ENCODE data around the gene MPDU1. TPM values are rescaled to one million over a fixed set of nuclear protein-coding genes. Genes with fewer than 3 reads are reported as not detected.
A peak's percentile ranks its signal among the peaks of the same experiment; 100 is the strongest.

MPDU1 gene
- total and polyA plus RNA-seq, 4 experiments from 2014 or later = 23.8 to 50.1 (median 33.3) TPM

DNA sequence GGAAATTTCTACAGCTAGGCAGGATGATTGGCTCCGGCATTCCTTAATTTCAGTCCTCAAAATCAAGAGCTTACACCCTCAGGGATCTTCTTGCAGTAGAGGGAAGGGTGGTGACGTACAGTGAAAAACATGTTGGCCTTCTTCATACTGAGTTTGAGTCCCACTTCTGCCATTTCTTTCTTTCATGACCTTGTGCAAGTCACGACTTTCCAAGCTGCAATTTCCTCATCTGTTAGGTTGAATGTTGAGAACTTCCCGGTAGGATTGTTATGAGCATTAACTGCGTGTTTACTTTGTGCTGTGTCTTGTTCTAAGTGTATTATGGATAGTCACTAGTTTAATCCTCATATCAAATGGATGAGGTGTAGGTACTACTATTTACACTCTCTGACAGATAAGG is 14.1 kb upstream of the MPDU1 start:
- Mint-ChIP-seq H3K27me3 (no peaks in the 10 kb centered on the region), H3K27ac (peak overlapping the region in 1 of 7 donors; percentile 46), H3K4me1 (peaks cover 15 to 32% (median 19%) of the 10 kb centered on the region in 4 donors), H3K9me3 (peaks cover 0 to 10% (median 0%) of the 10 kb centered on the region in 8 donors), H3K4me3 (no peak overlapping the region), H3K36me3 (peaks cover 42 to 74% of the 10 kb centered on the region in 2 donors)
- no peaks in the 10 kb centered on the region for H3K9me3 ChIP-seq (ENCODE audit: control insufficient read depth in 1 of 2, low read length in 2 of 2)
- H3K4me3 ChIP-seq (ENCODE audit: low read length in 2 of 2) = no peak overlapping the region
- H3K27me3 ChIP-seq (ENCODE audit: insufficient read depth, low read length) = no peaks in the 10 kb centered on the region
- peaks cover 42% of the 10 kb centered on the region for H3K36me3 ChIP-seq (ENCODE audit: insufficient read depth, low read length)
- H3K27ac ChIP-seq (ENCODE audit: low read depth, low read length) = no peak overlapping the region
- POLR2A ChIA-PET (ENCODE audit: partially characterized antibody) = interaction anchor here (6.7 to 8.6 kb wide), 3 partner anchors 17 to 118 kb away, joined by 48 to 220 read pairs (median 97); partner anchors contain the start of genes MPDU1, POLR2A, SOX15 and TP53
- intact Hi-C loops (cut with micrococcal nuclease) = no loop called here
- CTCF ChIA-PET (ENCODE audit: partially characterized antibody) = interaction anchor here (4.2 kb wide), 1 partner anchor 9 kb away, joined by 30 read pairs; the partner anchor contains the start of gene SENP3
- H3K4me1 ChIP-seq (ENCODE audit: insufficient read depth, low read length) = peaks cover 13% of the 10 kb centered on the region
- DNase-seq = no peak

DNA sequence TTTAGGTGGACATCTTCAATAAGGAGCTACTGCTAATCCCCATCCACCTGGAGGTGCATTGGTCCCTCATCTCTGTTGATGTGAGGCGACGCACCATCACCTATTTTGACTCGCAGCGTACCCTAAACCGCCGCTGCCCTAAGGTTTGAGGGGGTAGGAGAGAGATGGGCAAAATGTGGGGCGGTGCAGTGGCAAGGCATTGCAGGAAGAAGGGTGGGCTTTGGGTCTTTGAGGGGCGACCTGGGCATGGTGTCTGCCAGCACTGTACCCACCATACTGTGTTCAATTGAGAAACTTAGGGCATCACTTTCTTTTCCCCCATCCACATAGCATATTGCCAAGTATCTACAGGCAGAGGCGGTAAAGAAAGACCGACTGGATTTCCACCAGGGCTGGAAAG is 13.3 kb upstream of the MPDU1 start:
- ChIA-PET POLR2A (ENCODE audit: partially characterized antibody) (interaction anchor here (6.6 to 8.6 kb wide), 4 partner anchors 7 to 117 kb away, joined by 48 to 220 read pairs (median 84); partner anchors contain the start of genes MPDU1, POLR2A, SENP3 and SOX15), CTCF (ENCODE audit: partially characterized antibody) (interaction anchor here (2.7 to 4.2 kb wide), 2 partner anchors 10 to 15 kb away, joined by 8 to 30 read pairs; partner anchors contain the start of gene SENP3)
- H3K4me1 ChIP-seq (ENCODE audit: insufficient read depth, low read length) = peaks cover 21% of the 10 kb centered on the region
- Mint-ChIP-seq H3K4me3 (peak overlapping the region in 1 of 8 donors; percentile 52), H3K27ac (peak overlapping the region in 4 of 7 donors; percentile 15 to 87 (median 62)), H3K9me3 (peaks cover 0 to 10% (median 0%) of the 10 kb centered on the region in 8 donors), H3K4me1 (peaks cover 21 to 40% (median 26%) of the 10 kb centered on the region in 4 donors), H3K27me3 (no peaks in the 10 kb centered on the region), H3K36me3 (peaks cover 47 to 75% of the 10 kb centered on the region in 2 donors)
- no peak overlapping the region for H3K4me3 ChIP-seq (ENCODE audit: low read length in 2 of 2)
- no peaks in the 10 kb centered on the region for H3K27me3 ChIP-seq (ENCODE audit: insufficient read depth, low read length)
- H3K27ac ChIP-seq (ENCODE audit: low read depth, low read length) = no peak overlapping the region
- H3K9me3 ChIP-seq (ENCODE audit: control insufficient read depth in 1 of 2, low read length in 2 of 2) = no peaks in the 10 kb centered on the region
- intact Hi-C loops (cut with micrococcal nuclease) = loop anchor here (5.0 kb wide), 3 partner anchors 287 to 523 kb away; partner anchors contain the start of genes CTDNEP1, CYB5D1, ELP5 and NAA38
- H3K36me3 ChIP-seq (ENCODE audit: insufficient read depth, low read length) = peaks cover 42% of the 10 kb centered on the region
- no peak for DNase-seq

DNA sequence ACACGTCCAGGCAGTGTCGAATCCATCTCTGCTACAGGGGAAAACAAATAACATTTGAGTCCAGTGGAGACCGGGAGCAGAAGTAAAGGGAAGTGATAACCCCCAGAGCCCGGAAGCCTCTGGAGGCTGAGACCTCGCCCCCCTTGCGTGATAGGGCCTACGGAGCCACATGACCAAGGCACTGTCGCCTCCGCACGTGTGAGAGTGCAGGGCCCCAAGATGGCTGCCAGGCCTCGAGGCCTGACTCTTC is 11.4 kb upstream of the MPDU1 start:
- Mint-ChIP-seq H3K4me3 (peak overlapping the region; percentile 94 to 100 (median 98)), H3K4me1 (peaks cover 28 to 59% (median 39%) of the 10 kb centered on the region in 4 donors), H3K9me3 (peaks cover 0 to 15% (median 0%) of the 10 kb centered on the region in 8 donors), H3K27me3 (no peaks in the 10 kb centered on the region), H3K36me3 (peaks cover 61 to 79% of the 10 kb centered on the region in 2 donors), H3K27ac (peak overlapping the region; percentile 98 to 100 (median 99))
- no peak for DNase-seq
- CTCF ChIA-PET (ENCODE audit: partially characterized antibody) = interaction anchor here (1.5 to 4.2 kb wide), 3 partner anchors 11 to 43 kb away, joined by 4 to 30 read pairs (median 8); partner anchors contain the start of genes FXR2 and SENP3
- Histone ChIP-seq H3K27me3 (ENCODE audit: insufficient read depth, low read length) (no peaks in the 10 kb centered on the region), H3K4me1 (ENCODE audit: insufficient read depth, low read length) (peaks cover 40% of the 10 kb centered on the region), H3K9me3 (ENCODE audit: control insufficient read depth in 1 of 2, low read length in 2 of 2) (no peaks in the 10 kb centered on the region), H3K36me3 (ENCODE audit: insufficient read depth, low read length) (peaks cover 50% of the 10 kb centered on the region), H3K4me3 (ENCODE audit: low read length in 2 of 2) (peak overlapping the region; percentile 66 to 89), H3K27ac (ENCODE audit: low read depth, low read length) (peak overlapping the region; percentile 87)
- POLR2A ChIA-PET (ENCODE audit: partially characterized antibody) = interaction anchor here (1.0 to 8.6 kb wide), 14 partner anchors 8 to 333 kb away, joined by 3 to 220 read pairs (median 8); partner anchors contain the start of genes CD68, FXR2, MPDU1 and PHF23
- intact Hi-C loops (cut with micrococcal nuclease) = loop anchor here (1.0 to 5.0 kb wide), 14 partner anchors 11 to 525 kb away; partner anchors contain the start of genes CTDNEP1, CYB5D1, EIF5A and ELP5

DNA sequence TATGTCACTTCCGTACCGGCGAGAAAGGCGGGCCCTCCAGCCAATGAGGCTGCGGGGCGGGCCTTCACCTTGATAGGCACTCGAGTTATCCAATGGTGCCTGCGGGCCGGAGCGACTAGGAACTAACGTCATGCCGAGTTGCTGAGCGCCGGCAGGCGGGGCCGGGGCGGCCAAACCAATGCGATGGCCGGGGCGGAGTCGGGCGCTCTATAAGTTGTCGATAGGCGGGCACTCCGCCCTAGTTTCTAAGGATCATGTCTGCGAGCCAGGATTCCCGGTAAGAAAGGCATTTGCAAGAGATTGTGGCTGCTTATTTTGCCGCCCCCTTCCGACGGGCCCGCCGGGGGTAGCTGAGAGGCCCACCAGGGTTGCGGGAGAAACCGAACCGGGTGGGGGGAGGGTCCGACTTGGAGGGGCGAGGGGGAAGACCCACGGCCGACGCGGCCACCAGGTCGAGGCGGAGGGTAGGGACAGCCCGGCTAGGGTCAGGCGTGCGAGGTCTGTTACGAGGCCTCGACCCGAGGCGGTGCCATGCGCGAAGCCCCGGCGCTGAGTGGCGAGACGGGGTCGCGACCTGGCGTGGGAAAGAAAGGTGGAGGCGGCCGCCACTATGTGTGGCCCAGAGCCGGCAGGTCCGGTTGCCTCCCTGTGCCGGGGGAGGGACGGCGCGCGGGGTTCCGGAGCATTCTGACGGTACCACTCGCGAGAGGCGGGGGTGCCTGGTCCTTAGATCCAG is 10.9 kb upstream of the MPDU1 start:
- Histone ChIP-seq H3K27me3 (ENCODE audit: insufficient read depth, low read length) (no peaks in the 10 kb centered on the region), H3K9me3 (ENCODE audit: control insufficient read depth in 1 of 2, low read length in 2 of 2) (no peaks in the 10 kb centered on the region), H3K4me1 (ENCODE audit: insufficient read depth, low read length) (peaks cover 44% of the 10 kb centered on the region), H3K36me3 (ENCODE audit: insufficient read depth, low read length) (peaks cover 51% of the 10 kb centered on the region), H3K27ac (ENCODE audit: low read depth, low read length) (peak overlapping the region; percentile 97), H3K4me3 (ENCODE audit: low read length in 2 of 2) (peak overlapping the region; percentile 57 to 93)
- peak; percentile 100 for DNase-seq
- Mint-ChIP-seq H3K4me1 (peaks cover 25 to 62% (median 41%) of the 10 kb centered on the region in 4 donors), H3K9me3 (peaks cover 0 to 15% (median 0%) of the 10 kb centered on the region in 8 donors), H3K36me3 (peaks cover 61 to 79% of the 10 kb centered on the region in 2 donors), H3K27ac (peak overlapping the region; percentile 98 to 100 (median 99)), H3K27me3 (no peaks in the 10 kb centered on the region), H3K4me3 (peak overlapping the region; percentile 94 to 100 (median 98))
- POLR2A ChIA-PET (ENCODE audit: partially characterized antibody) = interaction anchor here (1.0 to 8.6 kb wide), 21 partner anchors 7 to 335 kb away, joined by 3 to 220 read pairs (median 6); partner anchors contain the start of genes CD68, FXR2, GABARAP and MPDU1
- CTCF ChIA-PET (ENCODE audit: partially characterized antibody) = interaction anchor here (1.0 to 4.2 kb wide), 6 partner anchors 11 to 136 kb away, joined by 3 to 30 read pairs (median 6); partner anchors contain the start of genes FXR2, MPDU1, SENP3 and TP53
- intact Hi-C loops (cut with micrococcal nuclease) = loop anchor here (1.0 to 5.0 kb wide), 14 partner anchors 11 to 525 kb away; partner anchors contain the start of genes CTDNEP1, CYB5D1, EIF5A and ELP5

DNA sequence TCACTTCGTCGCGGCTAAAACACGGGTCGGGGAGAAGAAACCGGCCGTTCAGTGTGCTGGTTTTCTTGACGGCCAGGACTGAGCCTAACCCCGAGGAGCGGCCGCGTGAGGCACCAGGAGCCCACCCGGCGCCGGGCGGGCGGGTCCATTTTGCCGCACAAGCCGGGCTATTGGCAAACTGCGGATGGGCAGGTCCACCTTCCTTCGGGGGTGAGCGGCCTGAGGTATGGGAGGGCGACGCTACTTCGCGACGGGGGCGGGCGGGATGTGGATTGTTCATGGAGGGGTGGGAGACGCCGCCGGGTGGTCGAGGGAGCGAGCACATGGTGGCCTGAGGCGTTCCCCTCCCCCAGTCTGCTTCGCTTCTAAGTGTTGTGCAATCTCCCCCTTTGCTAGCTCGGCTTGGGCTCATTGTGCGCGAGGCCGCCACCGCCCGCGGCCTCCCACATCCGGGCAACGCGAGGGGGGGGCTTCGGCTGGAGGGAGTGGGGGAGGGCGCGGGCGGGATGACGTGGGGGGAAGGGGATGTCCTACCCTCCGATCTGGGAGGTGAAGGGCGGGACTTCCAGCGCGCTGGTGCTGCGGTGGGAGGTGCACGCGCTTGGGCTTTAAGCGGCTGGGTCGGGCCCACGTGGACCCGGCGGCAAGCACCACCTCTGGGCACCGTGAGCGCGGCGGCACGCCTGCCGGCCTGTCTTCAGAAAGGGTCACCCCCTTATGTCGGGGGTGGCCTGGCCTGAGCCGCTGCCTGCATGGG is 10.2 kb upstream of the MPDU1 start:
- Mint-ChIP-seq H3K4me1 (peaks cover 29 to 70% (median 47%) of the 10 kb centered on the region in 4 donors), H3K27ac (peak overlapping the region; percentile 98 to 100 (median 99)), H3K4me3 (peak overlapping the region; percentile 94 to 100 (median 98)), H3K36me3 (peaks cover 67 to 86% of the 10 kb centered on the region in 2 donors), H3K27me3 (no peaks in the 10 kb centered on the region), H3K9me3 (peaks cover 0 to 15% (median 0%) of the 10 kb centered on the region in 8 donors)
- ChIA-PET CTCF (ENCODE audit: partially characterized antibody) (interaction anchor here (1.0 to 4.2 kb wide), 8 partner anchors 11 to 137 kb away, joined by 3 to 30 read pairs (median 8); partner anchors contain the start of genes FXR2, MPDU1, SENP3 and SOX15), POLR2A (ENCODE audit: partially characterized antibody) (interaction anchor here (0.6 to 8.6 kb wide), 23 partner anchors 7 to 336 kb away, joined by 3 to 220 read pairs (median 6); partner anchors contain the start of genes CD68, FXR2, GABARAP and MPDU1)
- peak; percentile 90 to 94 (median 92) for DNase-seq
- Histone ChIP-seq H3K9me3 (ENCODE audit: control insufficient read depth in 1 of 2, low read length in 2 of 2) (no peaks in the 10 kb centered on the region), H3K4me3 (ENCODE audit: low read length in 2 of 2) (peak overlapping the region; percentile 57 to 93), H3K27me3 (ENCODE audit: insufficient read depth, low read length) (no peaks in the 10 kb centered on the region), H3K4me1 (ENCODE audit: insufficient read depth, low read length) (peaks cover 48% of the 10 kb centered on the region), H3K36me3 (ENCODE audit: insufficient read depth, low read length) (peaks cover 58% of the 10 kb centered on the region), H3K27ac (ENCODE audit: low read depth, low read length) (peak overlapping the region; percentile 97)
- intact Hi-C loops (cut with micrococcal nuclease) = loop anchor here (2.0 to 5.0 kb wide), 8 partner anchors 25 to 526 kb away; partner anchors contain the start of genes CTDNEP1, CYB5D1, EIF5A and ELP5

Measured in CD4-positive, alpha-beta memory T cell (primary cell).